HG02759 (cell line): ENCODE results near the gene BORCS5.

ENCODE experiments used
- ATAC-seq: cut with Tn5 transposase; IDR thresholded peaks from one replicate; pipeline ENCODE4 v1.9.1; 2021; ENCODE audit warnings: mild to moderate bottlenecking, moderate library complexity; ENCODE audit not compliant: unreplicated experiment

Gene BORCS5

DNA sequence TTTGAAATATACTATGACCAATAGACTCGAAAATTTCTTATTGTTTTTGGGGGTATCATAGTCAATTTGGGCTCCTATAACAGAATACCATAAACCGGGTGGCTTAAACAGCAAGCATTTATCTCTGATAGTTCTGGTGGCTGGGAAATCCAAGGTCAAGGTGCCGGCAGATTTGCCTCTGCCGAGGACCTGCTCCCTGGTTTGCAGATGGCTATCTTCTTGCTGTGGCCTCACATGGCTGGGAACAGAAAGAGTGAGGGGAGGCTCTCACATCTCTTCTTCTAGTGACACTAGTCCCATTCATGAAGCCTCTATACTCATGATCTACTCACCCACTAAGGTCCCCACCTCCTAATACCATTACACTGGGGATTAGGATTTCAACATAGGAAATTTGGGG, 70.7 kb downstream of the BORCS5 start:
- ATAC-seq = no peak

DNA sequence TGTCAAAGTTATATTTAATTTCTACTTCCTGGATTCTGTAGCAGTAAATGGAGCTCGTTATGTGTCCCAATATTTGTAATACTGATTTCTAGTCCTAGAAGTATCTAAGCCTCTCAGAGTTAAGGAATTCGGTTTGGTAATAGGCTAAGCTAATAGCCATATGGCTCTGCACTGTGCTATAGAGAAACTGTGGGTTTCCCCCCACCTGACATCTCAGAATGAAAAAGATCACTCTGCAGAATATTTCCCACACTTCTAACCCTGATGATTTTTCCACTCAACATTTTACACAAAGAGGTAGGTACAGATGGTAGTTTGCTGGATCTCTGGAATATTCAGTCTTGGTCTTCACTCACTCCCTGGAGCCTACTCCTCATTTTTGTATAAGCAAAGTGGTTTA, 71.2 kb downstream of the BORCS5 start:
- no peak for ATAC-seq

DNA sequence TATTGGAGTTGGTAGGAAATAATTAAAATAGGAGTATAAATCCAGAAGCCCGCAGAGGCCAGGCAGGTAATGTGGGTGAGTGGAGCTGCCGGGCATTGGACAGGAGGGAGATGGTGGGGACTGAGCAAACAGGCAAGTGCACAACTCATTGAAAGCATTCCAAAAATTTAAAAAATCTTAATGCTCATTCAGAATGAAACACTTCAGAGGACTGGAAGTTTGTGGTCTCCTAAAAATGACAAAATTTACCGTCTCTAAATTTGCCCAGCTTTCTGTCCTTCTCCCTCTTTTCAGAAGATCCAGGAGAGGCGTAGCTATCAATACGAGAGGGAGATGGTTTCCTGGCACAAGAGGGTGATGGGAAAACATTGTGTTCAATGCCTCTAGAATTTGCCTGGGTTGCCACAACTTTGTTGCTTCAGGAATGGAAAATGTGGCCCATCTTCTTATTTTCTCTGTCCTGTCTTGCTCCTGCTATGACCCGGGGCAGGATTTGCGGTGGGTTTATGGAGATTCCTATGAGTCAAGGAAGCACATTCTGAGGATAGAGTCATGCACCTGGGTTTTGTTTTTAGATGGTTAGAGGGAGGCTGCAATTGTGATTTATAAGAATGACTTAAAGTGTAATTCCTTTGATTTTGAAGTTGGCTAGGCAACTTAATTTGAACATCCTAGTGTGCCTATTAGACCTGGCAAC, 72.2 kb downstream of the BORCS5 start:
- ATAC-seq = no peak

DNA sequence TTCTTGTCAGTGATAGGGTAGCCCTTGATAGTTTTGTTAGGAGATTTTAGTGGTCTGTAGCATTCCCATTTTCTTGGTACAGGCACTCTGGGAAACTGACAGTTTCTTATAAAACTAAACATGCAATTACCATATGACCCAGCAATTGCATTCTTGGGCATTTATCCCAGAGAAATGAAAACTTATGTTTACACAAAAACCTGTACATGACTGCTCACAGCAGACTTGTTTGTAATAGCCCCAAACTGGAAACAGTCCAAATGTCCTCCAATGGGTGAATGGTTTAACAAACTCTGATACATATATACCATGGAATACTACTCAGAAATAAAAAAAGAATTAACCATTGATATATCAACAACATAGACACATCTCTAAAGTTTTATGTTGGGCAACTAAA, 75.5 kb downstream of the BORCS5 start:
- ATAC-seq = no peak

DNA sequence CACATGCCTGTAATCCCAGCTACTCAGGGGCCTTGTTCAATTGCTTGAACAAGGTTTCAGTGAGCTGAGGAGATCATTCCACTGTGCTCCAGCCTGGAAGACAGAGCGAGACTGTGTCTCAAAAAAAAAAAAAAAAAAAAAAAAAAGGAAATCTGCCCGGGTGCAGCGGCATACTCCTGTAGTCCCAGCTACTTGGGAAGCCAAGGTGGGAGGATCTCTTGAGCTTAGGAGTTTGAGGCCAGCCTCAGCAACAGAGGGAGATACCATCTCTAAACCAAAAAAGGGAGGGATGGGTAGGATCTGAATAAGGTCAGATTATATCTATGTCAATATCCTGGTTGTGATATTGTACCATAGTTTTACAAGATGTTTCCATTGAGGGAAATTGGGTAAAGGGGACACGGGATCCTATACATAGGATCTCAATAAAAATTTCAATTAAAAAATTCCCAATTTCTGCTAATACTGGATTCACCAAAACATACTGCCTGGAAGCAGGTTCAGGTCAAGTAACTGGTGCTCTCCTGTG, 76.4 kb downstream of the BORCS5 start:
- no peak for ATAC-seq

DNA sequence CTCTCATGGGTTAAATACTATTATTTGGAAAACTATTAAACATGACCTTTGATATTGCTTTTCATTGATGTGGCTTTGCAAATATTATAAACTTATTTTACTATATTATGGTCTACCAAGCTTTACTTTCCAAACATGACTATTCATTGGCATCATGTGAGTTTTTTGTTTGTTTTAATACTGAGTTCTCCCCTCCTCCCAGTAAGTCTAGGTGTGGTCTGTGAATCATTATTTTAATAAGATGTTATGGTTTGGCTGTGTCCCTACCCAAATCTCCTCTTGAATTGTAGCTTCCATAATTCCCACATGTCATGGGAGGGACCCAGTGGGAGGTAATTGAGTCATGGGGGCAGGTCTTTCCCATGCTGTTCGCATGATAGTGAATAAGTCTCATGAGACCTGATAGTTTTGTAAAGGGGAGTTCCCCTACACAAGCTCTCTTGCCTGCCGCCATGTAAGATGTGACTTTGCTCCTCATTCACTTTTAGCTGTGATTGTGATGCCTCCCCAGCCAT, 80.0 kb downstream of the BORCS5 start:
- no peak for ATAC-seq

DNA sequence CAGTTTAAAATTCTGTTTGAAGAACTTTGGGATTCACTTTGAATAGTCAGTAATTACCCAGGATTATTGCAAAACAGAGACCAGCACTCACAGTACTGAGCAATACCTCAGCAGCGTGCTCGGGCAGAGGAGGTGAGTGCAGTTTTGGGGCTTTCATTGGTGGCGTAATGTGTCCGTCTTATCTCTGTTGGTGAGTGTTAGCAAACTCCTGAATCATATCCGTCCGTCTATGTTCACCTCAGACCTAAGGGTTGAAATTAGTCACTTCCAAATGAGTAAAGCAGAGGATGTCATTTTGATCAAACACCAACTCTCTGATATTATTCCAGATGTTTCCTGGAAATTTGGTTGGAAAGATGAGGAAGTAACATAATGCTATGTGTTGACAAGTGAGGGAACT, 82.8 kb downstream of the BORCS5 start:
- no peak for ATAC-seq

DNA sequence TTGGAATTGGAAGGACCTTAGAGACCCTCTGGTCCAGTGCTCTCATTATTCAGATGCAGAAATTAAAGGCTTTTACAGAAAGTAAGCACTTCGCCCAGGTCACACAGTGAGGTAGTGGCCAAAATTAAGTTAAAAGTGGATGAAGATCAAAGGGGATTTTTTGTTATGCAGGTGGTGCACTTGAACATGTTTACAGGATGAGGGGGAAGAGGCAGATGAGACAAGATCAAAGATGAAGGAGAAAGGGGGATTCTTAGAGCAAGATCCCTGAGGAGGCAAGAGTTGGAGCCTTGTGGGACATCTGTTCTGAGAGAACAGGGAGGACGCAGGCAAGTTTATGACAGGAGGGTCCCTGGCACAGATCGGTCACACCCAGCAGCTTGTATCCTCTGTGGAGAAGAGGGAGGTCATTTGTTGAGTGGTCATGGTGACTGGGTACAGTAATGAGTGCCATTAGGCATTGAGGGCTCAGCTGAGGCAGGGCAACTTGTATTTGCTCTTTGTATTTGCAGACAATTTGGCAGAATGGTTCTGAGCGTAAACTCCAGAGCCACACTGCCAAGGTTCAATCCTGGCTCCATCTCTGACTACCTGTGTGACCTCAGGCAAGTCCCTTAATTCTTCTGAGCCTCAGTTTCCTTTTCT, 84.0 kb downstream of the BORCS5 start:
- ATAC-seq = no peak

DNA sequence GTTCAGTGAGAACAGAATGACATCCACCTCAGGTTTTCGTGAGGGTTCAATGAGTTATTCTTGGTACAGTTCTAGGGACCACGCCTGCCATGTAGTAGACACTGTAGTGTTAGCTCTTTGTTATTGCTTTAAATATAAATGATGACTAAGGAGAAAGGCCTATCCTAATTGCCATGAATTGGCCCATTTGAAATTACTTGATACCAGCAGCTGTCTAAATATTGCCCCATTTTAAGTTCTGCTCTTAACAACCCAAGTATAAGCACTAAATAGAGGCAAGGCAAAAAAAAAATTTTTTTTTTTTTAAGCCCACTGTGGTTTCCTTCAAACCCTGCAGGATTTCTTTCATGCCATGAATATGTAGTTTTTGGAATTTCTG, 84.5 kb downstream of the BORCS5 start:
- ATAC-seq = no peak

DNA sequence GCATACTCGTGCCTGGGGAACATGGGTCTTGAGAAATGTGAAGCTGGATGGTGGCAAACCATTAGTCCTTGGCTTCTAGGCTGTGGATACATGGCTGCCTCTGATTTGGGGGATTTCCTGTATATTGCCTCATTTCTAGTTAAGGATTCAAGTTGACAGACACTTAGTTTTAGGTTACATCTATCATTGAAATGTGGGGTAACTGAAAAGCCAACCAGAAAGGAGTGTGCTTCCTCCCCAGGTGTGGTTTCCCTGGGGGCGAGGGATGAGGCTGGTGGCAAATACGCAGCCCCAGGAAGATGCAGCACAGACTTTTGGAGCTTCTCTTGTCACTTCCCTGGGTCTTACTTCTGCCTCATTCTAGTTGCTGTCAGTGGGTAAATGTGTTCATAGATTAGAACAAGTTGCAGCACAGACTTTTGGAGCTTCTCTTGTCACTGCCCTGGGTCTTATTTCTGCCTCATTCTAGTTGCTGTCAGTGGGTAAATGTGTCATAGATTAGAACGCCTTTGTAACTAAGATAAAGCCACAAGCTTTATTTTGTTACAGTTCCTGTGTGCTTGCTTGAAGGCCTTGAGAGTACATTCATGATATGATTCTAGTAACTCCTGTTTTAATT, 85.1 kb downstream of the BORCS5 start:
- peak; percentile 55 for ATAC-seq

DNA sequence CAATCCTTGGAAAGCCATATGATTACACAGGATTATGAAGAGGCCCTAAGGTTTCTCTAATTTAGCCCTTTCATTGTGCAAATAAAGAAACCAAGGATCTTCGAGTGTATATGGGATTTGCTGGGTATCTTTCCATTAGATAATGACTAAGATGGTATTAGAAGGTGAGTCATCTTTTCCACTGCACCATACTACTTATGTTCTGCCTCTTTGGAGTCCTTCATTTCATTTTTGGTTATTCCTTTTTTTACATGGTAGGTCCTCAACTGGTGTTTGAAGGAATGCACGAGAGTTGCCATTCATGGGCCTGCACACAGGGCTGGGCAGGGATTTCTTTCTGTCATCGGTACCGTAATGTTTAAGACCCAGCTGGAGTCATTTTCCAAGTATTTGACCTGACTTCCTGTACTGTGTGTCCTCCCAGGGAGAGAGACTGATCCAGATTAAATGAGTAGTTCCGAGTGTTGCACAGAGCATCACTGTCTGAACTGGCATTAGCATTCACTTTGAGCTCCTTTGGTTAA, 85.7 kb downstream of the BORCS5 start:
- ATAC-seq = no peak

DNA sequence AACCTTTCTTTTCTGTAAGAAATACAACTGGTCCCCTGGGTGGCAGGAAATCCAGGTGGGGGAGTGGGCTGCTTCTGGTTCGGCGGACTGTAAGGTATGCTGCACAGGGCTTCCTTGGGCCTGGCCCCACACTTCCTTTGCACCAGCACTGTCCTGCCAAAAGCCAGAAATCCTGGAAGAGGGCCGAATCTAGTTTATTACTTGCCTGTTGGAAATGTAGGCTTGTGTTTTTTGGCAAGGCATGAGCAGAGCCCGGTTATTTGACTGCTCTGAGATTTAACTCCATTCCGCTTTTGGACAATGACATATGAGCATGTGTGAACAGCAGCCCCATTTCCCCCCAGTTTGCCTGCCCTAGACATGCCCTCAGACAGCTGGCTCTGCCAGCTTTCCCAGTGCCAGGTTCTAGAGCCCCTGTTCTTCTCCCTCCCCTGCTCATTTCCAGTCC, 86.6 kb downstream of the BORCS5 start:
- ATAC-seq = no peak

DNA sequence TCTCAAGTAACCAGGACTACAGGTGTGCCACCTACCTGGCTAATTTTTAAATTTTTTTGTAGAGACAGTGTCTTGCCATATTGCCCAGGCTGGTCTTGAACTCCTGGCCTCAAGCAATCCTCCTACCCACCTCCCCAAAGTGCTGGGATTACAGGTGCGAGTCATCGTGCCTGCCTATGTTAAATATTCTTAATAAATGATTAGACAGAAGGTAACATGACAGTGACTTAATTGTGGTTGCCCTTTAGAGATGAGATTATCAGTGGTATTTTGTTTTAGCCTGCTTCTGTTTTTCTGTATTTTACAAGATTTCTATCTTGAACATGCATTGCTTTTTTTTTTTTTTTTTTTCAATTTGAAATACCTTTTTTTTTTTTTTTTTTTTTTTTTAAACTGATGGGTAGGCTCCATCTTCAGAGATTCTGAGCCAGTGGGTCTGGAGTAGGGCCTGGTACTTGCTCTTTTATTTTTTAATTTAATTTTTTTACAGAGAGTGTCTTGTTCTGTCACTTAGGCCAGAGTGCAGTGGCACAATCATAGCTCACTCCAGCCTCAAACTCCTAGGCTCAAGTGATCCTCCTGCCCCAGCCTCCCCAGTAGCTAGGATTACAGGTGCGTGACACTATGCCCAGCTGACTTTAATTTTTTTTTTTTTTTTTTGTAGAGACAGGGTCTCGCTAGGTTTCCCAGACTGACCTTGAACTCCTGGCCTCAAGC, 88.4 kb downstream of the BORCS5 start:
- no peak for ATAC-seq

DNA sequence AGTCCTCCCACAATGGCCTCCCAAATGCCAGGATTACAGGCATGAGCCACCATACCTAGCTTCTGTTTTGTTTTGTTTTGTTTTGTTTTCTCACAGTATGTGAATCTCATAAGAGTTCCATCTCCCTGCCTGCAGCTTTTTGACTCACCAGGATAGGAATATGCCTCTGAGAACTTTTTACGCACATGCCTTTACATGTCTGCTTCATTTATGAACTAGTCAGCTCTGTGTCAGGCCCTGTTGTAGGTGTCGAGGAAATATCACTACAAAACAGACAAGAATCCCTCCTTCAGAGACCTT, 89.0 kb downstream of the BORCS5 start:
- ATAC-seq = no peak

DNA sequence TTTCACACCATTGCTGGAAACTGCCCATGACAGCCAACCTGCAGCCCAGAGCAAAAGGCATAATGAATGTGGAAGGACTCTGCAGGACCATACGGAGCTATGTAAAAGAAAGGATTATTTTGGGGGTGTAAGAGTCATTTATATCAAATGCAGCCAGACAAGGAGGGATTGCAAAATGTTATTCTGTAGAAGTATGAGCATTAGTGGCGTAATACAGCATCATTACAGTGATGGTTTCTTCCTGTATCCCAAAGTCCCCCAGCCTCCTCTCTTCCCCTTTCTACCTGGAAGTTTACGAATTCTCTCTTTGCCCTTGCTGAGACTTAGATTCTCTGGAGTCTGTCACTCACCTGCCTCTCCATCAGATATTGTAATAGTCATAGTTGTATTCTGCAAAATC, 89.9 kb downstream of the BORCS5 start:
- ATAC-seq = no peak

DNA sequence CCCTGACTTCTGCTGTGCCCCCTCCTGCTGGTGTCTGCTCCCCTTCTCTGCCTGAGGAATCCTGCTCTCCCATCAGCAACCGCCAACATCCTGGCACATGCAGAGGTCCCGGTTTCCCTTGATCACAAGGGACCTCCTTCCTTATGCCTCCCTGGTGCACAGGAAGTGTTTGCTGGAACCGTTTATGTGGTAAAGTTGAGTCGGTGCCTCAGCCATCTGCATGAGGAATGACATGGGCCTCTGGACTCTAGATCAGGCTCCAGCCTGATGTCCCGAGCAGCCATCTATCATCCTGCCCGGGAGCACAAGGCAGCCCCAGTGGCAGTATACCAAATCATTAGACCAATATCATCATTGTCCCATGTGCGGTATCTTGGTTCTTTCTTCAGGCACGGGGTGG, 90.4 kb downstream of the BORCS5 start:
- ATAC-seq = no peak

DNA sequence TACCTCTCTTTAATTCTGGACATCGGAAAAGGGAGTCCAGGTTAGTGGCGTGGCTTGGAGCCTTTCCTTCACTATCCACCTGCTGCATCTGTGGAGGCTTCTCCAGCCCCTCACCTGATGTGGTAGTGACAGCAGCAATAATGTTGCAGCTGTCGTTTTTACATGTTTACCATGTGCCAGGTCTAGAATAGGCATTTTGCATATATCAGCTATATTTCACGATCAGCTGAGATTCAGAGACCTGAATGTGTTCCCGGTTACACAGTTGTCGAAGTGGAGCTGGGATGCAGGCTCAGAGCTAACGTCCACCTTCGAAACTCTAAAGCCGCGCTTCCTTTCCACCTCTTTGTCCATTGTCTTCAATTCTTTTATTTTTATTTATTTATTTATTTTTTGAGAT, 91.0 kb downstream of the BORCS5 start:
- ATAC-seq = no peak

DNA sequence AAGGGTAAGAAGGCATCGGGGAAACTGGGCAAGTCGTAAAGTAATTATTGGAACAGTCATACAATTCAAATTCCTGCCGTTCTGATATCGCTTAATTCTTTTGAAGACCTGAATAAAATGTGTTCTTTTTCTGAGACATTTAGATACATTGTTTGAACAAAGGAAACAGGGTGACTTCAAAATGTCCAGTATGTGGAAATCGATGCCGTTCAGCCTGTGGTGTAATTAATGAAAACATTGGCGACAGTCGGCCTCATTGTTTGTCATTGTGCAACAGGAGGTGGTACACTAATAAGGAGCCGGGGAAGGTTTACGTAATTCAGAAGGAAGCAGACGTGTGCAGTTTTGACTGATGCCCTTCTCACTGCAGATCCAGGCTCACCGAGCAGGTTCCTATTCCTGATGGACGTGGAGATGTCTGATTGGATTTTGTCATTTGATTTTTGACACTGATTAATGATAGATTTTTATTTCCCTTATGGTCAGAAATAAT, 92.7 kb downstream of the BORCS5 start:
- ATAC-seq = no peak

DNA sequence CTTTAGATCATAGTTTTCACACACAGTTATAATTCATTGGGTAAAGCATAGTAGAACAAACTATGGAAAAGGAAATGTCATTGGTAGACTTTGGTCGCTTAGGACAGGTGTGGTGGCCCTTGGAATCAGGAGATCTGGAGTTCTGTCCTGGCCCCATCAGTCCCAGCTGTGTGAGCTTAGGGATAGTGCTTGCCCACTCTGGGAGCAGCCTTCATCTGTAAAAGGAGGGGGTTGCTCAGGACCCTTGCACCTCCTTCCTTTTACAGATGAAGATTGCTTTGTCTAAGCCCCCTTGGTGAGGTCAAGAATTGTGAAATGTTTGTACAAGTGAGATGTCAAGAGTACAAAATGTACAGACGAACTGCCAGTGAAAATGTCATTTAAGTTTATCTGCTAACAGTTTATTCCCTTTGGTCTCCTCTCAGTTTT, 93.2 kb downstream of the BORCS5 start:
- no peak for ATAC-seq

DNA sequence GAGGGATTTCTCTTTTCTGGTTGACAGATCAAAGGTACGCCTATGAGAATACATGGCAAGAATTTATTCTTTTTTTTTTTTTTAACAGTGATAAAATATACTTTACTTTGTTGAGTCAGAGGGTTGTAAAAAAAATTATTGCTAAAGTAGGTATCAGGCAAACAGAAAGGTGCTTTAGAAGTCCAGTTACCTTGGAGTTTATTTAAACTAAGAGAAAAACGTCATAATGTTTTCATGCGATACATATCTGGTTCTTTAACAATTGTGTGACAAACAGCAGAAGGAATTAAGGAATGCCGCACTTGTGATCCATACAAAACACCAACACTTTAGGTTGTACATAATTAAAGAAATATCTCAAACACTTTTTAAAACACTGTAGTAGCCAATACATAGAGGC, 94.2 kb downstream of the BORCS5 start:
- ATAC-seq = no peak

DNA sequence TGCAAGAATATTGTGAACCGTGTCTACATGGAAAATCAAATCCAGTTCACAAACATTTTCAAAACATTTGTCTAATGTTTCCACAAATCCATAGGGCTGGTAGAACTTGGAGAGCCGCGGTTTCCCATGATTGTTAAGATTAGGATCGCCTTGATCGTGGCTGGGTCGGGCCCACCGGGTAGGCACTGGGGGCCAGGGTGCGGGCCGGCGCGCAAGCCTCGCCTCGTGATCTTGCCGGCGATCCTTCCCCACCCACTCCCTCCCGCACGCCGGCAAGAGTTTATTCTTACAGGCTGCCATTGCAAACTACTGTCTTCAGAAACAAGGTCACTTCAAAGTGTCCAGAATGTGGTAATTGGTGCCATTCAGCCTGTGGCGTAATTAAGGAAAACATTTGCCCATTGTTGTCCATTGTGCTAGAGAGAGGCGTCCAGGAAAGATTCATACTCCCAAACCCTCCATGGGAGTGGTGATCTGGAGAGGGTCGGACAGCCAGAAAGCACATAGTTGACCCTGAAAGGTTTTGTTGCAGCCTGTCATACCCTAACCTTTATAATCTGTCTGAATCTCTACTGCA, 95.5 kb downstream of the BORCS5 start:
- no peak for ATAC-seq
